NCI-H2081 treated with DMSO at 0.1 percent for 48 hours (cell line): ENCODE results near the gene CYTH1.

Experiments used
- DNase-seq: peaks from one replicate; lab custom pipeline; 2025; lab: John Stamatoyannopoulos, UW

CYTH1 gene, protein sequence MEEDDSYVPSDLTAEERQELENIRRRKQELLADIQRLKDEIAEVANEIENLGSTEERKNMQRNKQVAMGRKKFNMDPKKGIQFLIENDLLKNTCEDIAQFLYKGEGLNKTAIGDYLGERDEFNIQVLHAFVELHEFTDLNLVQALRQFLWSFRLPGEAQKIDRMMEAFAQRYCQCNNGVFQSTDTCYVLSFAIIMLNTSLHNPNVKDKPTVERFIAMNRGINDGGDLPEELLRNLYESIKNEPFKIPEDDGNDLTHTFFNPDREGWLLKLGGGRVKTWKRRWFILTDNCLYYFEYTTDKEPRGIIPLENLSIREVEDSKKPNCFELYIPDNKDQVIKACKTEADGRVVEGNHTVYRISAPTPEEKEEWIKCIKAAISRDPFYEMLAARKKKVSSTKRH

GRCh38 chr17:78781893-78782304, at the start of gene CYTH1:
TSS of gene CYTH1 (minus strand) at chr17:78782273. CDS start at chr17:78782223, 50 bp downstream.
- DNase-seq, result no peak

- DNase-seq, result no peak
Observed at GRCh38 chr17:78829477-78829876, 47.4 kb upstream of the CYTH1 start.

DNA sequence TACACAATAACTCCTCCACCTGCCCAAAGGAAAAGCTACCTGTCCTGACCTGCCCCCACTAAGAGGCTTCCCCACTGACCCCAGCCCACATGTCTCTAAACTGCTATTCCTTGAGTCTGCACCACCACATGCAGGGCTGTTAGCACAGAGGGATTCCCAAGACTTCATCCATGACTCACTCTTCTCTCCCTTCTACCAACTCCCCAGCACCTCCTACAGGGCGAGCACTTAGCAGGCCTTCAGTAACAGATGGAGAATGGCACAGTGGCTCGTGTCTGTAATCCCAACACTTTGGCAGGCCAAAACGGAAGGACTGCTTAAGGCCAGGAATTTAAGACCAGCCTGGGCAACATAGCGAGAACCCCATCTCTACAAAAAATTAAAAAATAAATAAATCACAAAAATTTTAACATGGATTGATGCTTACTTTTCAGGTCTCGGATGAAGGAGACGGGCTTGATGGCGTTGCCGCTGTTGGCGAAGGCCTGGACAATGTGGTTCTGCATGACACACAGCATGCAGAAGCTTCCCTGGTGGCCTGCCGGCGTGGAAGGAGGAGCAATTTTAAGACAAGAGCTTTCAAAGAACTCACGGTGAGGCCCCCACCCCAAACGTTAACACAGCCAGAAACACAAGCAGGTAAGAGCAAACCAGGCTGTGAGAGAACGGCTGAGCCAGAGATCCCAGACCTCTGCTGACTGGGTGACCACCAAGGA, 46.6 kb upstream of the CYTH1 start:
- no peak for DNase-seq

- DNase-seq, result no peak
Observed at GRCh38 chr17:78826836-78827509, 44.9 kb upstream of the CYTH1 start.

- DNase-seq, result no peak
Observed at GRCh38 chr17:78826421-78826820, 44.3 kb upstream of the CYTH1 start.

- no peak for DNase-seq
Observed at GRCh38 chr17:78825696-78826095, 43.6 kb upstream of the CYTH1 start.

- DNase-seq, result no peak
Observed at GRCh38 chr17:78824240-78824639, 42.2 kb upstream of the CYTH1 start.

- DNase-seq, result no peak
Observed at GRCh38 chr17:78823282-78824046, 41.4 kb upstream of the CYTH1 start.

DNA sequence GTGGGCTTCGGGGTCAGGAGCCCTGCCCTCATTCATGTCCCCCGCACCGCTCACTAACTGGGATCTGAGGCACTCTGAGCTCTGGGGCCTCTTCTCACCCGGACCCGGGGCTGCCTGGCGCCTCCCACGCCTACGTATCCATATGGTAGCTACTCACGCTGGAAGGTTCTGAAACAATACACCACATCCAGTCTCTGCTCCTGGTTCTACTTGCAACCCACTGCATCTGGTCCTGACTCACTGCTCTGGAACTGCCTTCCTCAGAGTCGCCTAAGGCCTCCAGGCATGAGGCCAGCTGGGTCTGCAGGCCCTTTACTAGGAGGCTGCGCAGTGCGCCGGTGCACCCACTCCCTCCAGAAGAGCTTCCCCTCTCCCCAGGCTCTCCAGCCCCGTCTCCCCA, 40.5 kb upstream of the CYTH1 start:
- no peak for DNase-seq

- no peak for DNase-seq
Observed at GRCh38 chr17:78821961-78822360, 39.9 kb upstream of the CYTH1 start.

DNA sequence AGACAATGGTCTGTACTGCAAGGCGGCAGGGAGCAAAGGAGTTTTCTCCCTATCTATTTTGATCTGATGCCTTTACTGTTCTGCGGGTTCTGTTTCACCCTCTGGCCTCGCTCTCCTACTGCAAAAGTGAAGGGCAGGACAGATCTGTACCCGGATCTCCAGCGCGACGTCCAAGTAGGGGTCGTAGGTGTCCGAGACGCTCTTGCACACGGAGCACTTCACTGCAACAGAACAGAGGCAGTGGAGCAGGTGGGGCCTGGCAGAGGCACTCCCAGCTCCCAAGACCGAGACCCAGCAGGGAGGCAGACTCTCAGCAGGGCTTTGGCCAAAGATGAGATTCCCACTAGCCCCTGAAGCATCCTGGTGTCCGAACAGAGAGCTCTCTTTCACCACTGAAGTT, 38.8 kb upstream of the CYTH1 start:
- DNase-seq, result no peak

- DNase-seq, result no peak
Observed at GRCh38 chr17:78819806-78820792, 38.0 kb upstream of the CYTH1 start.

GRCh38 chr17:78819402-78819801, 37.3 kb upstream of the CYTH1 start:
- DNase-seq, result no peak

GRCh38 chr17:78818932-78819331, 36.9 kb upstream of the CYTH1 start:
- no peak for DNase-seq

- no peak for DNase-seq
Observed at GRCh38 chr17:78818152-78818846, 36.2 kb upstream of the CYTH1 start.

- DNase-seq, result no peak
Observed at GRCh38 chr17:78817123-78817522, 35.0 kb upstream of the CYTH1 start.

DNA sequence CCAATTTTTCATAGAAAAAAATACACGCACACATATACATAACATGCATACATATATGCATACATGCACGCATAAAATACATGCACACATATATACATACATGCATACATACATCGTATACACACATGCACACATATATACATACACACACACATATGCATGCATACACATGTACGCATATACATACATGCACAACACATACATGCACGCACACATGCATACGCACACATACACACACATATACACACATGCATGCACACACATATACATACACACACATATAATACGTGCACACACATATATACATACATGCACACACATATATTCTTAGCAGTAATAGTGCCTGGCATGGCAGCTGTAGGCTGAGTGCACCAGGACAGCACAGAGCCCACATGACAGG, 33.6 kb upstream of the CYTH1 start:
- DNase-seq, result no peak

DNA sequence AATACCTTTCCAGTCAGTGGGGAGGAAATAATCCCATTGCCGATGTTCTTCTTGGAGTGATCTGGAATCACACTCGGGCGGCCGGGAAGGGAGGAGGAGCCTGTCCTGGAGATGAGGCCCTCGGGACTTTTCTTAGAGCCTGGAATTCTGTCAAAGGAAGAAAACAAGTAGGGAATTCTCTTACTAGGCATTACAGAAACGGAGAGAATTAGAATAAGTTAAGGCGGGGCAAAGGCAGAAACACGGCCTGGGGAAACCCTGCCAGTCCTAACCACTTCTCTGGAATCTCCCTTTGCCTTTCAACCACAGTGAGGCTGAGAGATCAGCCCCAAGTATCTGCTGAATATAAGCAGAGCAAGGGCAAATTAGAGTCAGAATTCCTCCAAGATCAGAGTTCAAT, 30.8 kb upstream of the CYTH1 start:
- no peak for DNase-seq

- no peak for DNase-seq
Observed at GRCh38 chr17:78808163-78808562, 26.1 kb upstream of the CYTH1 start.

DNA sequence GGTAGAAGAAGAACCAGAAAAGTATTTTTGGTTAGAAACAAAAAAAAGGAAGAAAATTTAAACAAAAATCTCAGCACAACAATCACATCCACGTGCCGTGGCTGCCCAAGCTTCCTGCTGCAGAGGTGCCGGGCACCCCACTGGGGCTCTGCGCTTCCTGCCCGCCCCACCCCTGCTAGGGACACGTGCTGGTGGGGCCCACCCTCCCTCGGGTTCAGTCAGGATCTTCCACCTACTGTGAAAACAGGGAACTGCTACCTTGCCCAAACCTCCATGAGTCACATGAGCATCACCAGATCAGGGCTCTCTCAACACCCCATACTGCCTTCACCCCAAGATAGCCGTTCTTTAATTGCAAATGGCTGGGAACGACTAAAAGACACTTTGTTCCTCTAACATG, 24.4 kb upstream of the CYTH1 start:
- no peak for DNase-seq
